Stimulated activated CD4-positive, alpha-beta T cell treated with anti-CD3 and anti-CD28 coated beads, Interleukin-12 subunit alpha, Interleukin-12 subunit beta, amount 100 ng/mL, for 4 hours (primary cell): ENCODE measurements around the gene FBXO48.

Experiments used
- DNase-seq: peaks from one replicate; pipeline ENCODE4 v3.0.0-alpha.2; 2020

Gene FBXO48

GRCh38 chr2:68411397-68412126 lies 55.5 kb downstream of the FBXO48 start:
- DNase-seq = no peak
